ENCODE results near the gene TFEC. TPM values are rescaled to one million over a fixed set of nuclear protein-coding genes. Genes with fewer than 3 reads are reported as not detected.
"Not testable (repeated sequence)": the region's sequence is repeated elsewhere in the genome, so short reads cannot be mapped to it uniquely, and the experiment has no call there.

TFEC gene
- total RNA-seq, 2 donors from 2014 or later = 0.05 to 0.22 TPM

DNA sequence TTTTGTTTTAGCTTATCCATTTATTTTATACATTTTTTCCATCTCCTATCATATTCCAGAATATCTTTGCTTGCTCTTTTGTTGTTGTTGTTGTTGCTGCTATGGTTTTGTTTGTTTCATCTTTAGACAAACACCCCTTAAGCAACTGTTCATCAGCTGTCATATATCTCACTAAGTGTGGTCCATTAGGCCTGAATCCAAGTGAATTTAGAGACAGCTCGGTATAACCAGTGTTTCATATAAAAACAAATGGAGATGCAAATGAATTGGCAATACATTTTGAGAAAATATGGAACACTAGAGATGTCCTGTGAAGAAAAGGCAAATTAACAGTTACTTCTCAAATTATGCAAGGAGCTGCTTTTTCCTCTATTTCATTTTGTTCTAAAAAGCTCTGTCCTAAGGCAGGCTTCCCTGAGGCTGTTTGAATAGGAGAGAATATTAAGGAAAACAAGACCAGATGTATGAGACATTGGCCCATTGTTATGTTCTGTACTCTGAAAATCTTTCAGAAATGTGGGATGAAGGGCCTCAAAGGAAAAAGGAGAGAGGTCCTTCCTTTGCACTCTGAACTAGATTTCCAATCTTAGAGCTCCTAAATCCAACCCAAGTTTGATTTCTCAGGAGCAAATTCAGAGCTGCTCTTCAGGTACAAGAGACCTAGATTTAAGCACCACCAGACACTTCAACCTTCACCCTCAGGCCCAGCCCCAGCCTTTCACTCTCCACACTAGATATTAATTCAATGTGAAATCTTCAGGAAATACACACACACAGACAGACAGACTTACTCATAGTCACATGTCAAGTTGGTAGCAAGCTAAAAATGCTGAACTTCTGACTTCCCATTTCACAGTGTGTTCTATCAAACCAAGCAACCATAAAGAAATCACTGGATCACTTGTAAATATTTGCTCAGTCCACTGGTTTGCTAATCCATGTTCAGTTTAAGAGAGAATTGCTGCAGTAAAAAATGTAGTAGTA lies 5.4 kb downstream of the TFEC start:
- no peaks in the 10 kb centered on the region for H3K4me1 Mint-ChIP-seq
- H3K27ac Mint-ChIP-seq = no peak overlapping the region
- no peak overlapping the region for H3K4me3 Mint-ChIP-seq
- H3K36me3 Mint-ChIP-seq (ENCODE audit: low read depth) = no peaks in the 10 kb centered on the region
- peaks cover 13% of the 10 kb centered on the region for H3K27me3 Mint-ChIP-seq
- no peaks in the 10 kb centered on the region for H3K9me3 Mint-ChIP-seq
- ATAC-seq (replicated peaks) = no peak

DNA sequence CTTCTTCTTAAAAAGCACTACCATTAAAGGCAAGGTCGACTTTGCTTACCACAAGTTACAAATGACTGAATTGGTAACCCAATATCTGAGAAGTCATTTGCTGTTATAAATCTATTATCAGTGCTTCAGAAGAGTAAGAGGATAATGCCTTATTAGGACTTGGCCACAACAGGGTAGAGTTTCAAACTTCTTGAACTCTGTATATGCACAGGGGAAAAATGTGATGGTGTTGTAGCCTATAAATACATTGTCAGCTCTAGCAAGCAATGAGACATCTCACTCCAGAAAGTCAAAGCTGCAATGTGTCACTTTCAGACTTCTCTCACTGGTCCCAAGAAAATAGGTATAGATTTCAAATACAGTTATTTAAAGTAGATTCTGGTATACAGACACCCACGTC lies 9.3 kb downstream of the TFEC start:
- Mint-ChIP-seq H3K9me3 (no peaks in the 10 kb centered on the region), H3K27ac (no peak overlapping the region), H3K36me3 (ENCODE audit: low read depth) (no peaks in the 10 kb centered on the region), H3K4me1 (no peaks in the 10 kb centered on the region), H3K27me3 (no peaks in the 10 kb centered on the region), H3K4me3 (no peak overlapping the region)
- no peak for ATAC-seq (replicated peaks)

DNA sequence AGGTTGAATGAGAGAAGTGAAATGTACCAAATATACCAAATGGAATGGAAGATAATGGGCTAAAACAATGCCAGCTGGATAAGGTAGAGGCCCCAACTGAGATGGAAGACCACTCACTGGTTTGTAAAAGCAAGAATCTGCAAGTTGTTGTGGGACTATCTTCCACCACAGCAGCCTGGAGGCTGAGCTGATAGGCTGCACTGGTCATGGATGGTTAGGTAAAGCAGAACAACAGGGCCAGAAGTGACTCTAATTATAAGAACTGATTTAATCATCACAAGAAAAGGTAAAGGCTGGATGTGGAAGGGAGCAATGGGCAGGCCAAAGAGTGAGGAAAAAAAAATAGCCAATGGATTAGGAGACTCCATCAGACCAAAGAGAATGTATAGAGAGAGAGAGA lies 11.8 kb downstream of the TFEC start:
- Mint-ChIP-seq H3K27me3 (no peaks in the 10 kb centered on the region), H3K27ac (no peak overlapping the region), H3K9me3 (no peaks in the 10 kb centered on the region), H3K4me3 (no peak overlapping the region), H3K36me3 (ENCODE audit: low read depth) (no peaks in the 10 kb centered on the region), H3K4me1 (no peaks in the 10 kb centered on the region)
- no peak for ATAC-seq (replicated peaks)

DNA sequence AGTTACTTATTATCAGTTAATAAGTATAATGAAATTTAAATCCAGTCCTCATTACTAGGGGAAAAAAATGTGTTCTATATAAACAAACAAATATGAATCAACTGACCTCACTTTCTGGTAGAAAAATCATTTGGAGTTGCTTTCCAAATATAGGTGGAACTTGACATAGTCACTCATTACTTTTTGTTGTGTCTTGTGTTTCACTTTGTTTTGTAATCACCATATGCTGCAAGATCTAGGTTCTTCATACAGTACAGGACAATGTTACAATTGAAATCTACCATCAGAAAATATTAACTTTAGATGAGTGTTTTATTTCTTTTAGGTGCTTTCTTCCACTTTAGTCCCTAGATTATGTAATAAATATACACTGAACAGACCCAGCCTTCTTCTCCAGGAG lies 16.9 kb downstream of the TFEC start:
- no peak for ATAC-seq (replicated peaks)
- no peak overlapping the region for H3K4me3 Mint-ChIP-seq
- H3K36me3 Mint-ChIP-seq (ENCODE audit: low read depth) = no peaks in the 10 kb centered on the region
- no peaks in the 10 kb centered on the region for H3K4me1 Mint-ChIP-seq
- H3K27ac Mint-ChIP-seq = no peak overlapping the region
- no peaks in the 10 kb centered on the region for H3K9me3 Mint-ChIP-seq
- H3K27me3 Mint-ChIP-seq = no peaks in the 10 kb centered on the region

DNA sequence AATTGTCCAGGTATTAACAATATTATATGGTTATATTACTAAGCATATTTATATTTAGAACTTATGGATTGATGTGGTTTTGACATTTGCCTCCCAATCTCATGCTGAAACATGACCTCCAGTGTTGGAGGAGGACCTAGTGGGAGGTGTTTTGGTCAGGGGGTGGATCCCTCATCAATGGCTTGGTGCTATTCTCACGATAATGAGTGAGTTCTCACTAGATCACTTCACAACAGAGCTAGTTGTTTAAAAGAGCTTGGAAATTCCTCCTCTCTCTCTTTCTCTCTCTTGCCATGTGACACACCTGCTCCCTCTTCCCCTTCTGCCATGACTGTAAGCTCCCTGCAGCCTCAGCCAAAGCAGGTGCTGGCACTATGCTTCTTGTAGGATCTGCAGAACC lies 19.0 kb downstream of the TFEC start:
- Mint-ChIP-seq H3K4me1 (no peaks in the 10 kb centered on the region), H3K4me3 (no peak overlapping the region), H3K27me3 (no peaks in the 10 kb centered on the region), H3K9me3 (no peaks in the 10 kb centered on the region), H3K36me3 (ENCODE audit: low read depth) (no peaks in the 10 kb centered on the region), H3K27ac (no peak overlapping the region)
- ATAC-seq (replicated peaks) = no peak

DNA sequence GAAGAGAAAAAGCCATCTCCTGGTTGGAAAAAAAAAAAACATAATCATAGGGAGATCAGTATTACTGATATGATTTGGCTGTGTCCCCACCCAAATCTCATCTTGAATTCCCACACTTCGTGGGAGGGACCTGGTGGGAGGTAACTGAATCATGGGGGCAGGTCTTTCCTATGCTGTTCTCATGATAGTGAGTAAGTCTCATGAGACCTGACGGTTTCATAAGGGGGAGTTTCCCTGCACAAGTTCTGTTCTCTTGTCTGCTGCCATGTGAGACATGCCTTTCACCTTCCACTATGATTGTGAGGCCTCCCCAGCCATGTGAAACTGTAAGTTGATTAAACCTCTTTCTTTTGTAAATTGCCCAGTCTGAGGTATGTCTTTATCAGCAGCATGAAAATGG lies 25.8 kb downstream of the TFEC start:
- not testable (repeated sequence) for H3K9me3 Mint-ChIP-seq; H3K36me3 Mint-ChIP-seq (ENCODE audit: low read depth); ATAC-seq (replicated peaks); H3K4me3 Mint-ChIP-seq; H3K27me3 Mint-ChIP-seq; H3K27ac Mint-ChIP-seq; H3K4me1 Mint-ChIP-seq

DNA sequence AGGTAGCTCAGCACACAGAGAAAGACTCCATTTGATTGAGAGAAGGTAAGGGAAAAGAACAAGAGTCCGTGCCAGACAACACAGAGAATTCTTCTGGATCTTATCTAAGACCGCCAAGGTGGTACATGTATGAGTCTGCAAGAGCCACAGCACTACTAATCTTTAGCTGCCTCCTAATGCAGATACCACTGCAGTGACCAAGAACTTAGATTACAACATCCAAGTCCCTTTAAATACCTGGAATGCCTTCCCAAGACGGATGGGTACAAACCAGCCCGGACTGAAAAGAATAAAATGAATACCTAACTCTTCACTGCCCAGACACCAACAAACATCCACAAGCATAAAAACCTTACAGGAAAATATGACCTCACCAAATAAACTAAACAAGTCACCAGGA lies 33.3 kb downstream of the TFEC start:
- no peak for ATAC-seq (replicated peaks)
- Mint-ChIP-seq H3K9me3 (peaks cover 3% of the 10 kb centered on the region), H3K4me3 (no peak overlapping the region), H3K27me3 (no peaks in the 10 kb centered on the region), H3K27ac (no peak overlapping the region), H3K36me3 (ENCODE audit: low read depth) (no peaks in the 10 kb centered on the region), H3K4me1 (no peaks in the 10 kb centered on the region)

DNA sequence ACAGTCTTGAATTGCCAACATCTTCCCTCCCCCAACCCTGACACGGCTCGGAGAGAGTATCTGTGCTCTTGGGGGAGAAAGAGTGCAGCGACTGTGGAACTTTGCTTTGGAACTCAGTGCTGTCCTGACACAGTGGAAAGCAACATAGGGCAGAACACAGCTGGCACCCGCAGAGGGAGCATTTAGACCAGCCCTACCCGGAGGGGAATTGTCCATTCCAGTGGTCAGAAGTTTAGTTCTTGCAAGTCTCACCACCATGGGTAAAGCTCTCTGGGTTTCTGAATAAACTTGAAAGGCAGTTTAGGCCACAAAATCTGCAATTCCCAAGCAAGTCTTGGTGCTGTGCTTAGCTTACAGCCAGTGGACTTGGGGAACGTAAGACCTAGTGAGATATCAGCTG lies 34.9 kb downstream of the TFEC start:
- H3K36me3 Mint-ChIP-seq (ENCODE audit: low read depth) = no peaks in the 10 kb centered on the region
- no peaks in the 10 kb centered on the region for H3K4me1 Mint-ChIP-seq
- H3K4me3 Mint-ChIP-seq = no peak overlapping the region
- no peaks in the 10 kb centered on the region for H3K27me3 Mint-ChIP-seq
- no peak overlapping the region for H3K27ac Mint-ChIP-seq
- peaks cover 4% of the 10 kb centered on the region for H3K9me3 Mint-ChIP-seq
- ATAC-seq (replicated peaks) = no peak

DNA sequence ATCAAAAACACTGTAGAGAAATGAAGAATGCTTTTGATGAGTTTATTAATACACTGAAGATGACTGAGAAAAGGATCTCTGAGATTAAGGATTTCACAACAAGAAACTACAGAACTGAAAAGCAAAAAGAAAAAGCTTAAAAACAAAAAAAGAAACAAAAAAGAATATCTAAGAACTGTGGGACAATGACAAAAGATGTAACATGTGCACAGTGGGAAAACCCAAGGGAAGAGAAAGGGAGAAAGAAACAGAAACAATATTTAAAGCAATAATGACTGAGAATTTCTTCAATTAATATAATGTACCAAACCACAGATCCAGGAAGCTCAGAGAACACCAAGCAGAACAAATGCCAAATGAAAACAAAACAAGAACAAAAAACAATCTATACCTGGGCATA lies 42.2 kb downstream of the TFEC start:
- no peak overlapping the region for H3K27ac Mint-ChIP-seq
- H3K4me3 Mint-ChIP-seq = no peak overlapping the region
- H3K4me1 Mint-ChIP-seq = no peaks in the 10 kb centered on the region
- H3K27me3 Mint-ChIP-seq = peaks cover 6% of the 10 kb centered on the region
- H3K36me3 Mint-ChIP-seq (ENCODE audit: low read depth) = no peaks in the 10 kb centered on the region
- peaks cover 4% of the 10 kb centered on the region for H3K9me3 Mint-ChIP-seq
- ATAC-seq (replicated peaks) = no peak

DNA sequence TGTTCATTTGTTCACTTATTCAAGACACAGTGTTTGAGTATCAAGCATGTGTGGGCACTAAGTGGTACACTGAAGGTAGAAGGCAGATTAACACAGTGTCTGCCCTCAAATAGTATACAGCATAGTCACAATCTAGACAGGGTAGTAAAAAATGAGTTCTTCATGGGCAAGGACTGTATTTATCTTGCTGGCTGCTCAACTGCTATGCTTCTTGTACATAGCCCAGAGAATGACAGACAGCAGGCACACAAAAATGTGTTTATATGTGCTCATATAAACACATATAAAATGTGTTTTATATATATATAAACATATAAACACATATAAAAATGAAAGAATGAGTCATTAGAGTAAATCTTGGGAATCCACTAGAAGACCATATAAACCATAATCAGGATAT lies 43.1 kb downstream of the TFEC start:
- Mint-ChIP-seq H3K4me3 (no peak overlapping the region), H3K4me1 (no peaks in the 10 kb centered on the region), H3K36me3 (ENCODE audit: low read depth) (no peaks in the 10 kb centered on the region), H3K27ac (no peak overlapping the region), H3K9me3 (peaks cover 4% of the 10 kb centered on the region), H3K27me3 (peaks cover 6% of the 10 kb centered on the region)
- ATAC-seq (replicated peaks) = no peak

DNA sequence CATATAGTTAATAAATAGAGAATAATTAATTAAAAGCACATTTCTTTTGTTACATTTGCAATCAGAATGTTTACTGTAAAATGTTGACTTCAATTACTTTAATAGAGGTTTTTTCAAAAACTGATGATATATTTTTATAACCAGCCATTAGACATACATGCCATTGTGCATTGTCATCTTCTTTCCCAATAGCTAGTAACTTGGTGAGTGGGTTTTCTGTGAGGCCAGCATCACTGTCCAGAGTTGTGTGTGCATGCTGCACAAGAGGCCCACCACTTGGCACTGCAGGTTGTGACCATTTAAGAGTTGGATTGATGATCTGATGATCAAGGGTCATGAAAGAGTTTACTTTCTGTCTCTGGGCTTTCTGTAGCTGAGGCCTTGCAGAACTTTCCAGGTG lies 46.5 kb downstream of the TFEC start:
- Mint-ChIP-seq H3K4me1 (no peaks in the 10 kb centered on the region), H3K36me3 (ENCODE audit: low read depth) (no peaks in the 10 kb centered on the region), H3K27me3 (no peaks in the 10 kb centered on the region), H3K4me3 (no peak overlapping the region), H3K9me3 (no peaks in the 10 kb centered on the region), H3K27ac (no peak overlapping the region)
- no peak for ATAC-seq (replicated peaks)

DNA sequence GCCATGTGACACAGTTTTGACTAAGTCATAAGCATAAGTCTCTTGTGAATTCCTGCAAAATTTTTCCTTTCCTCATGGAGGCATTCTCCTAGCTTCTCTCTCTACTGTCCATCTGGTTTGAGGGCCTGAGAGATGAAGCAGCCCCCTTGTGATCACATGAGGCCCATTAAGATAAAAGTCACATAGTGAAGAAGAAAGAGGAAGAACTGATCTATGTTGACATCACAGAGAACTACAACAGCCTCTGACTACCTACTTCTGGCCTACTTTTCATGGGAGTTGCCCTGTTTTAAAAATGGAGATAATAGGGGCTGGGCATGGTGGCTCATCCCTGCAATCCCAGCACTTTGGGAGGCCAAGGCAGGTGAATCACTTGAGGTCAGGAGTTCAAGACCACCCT lies 50.4 kb downstream of the TFEC start:
- H3K36me3 Mint-ChIP-seq (ENCODE audit: low read depth) = no peaks in the 10 kb centered on the region
- no peak for ATAC-seq (replicated peaks)
- H3K4me3 Mint-ChIP-seq = no peak overlapping the region

DNA sequence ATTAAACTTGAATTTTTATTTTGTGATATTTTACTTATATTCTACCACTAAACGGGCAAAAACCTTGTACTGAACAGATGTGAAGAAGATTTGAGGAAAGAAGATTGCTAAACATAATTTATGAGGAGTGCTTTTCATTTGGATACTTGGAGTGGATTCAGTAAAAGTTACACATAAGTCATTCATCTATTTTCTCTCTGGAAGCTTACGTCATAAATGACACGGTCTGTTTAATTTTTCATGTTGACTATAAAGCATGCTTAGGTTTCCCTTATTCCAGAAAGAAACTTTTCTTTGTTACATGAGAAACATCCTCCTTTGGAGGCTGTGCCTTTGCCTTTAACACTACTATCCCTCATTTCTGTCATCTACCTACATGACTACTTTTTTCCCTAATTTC lies 53.9 kb downstream of the TFEC start:
- Mint-ChIP-seq H3K4me1 (no peaks in the 10 kb centered on the region), H3K4me3 (no peak overlapping the region), H3K27ac (no peak overlapping the region), H3K36me3 (ENCODE audit: low read depth) (no peaks in the 10 kb centered on the region), H3K9me3 (no peaks in the 10 kb centered on the region), H3K27me3 (peaks cover 3% of the 10 kb centered on the region)
- ATAC-seq (replicated peaks) = no peak

More for the DNA sequence above, 50.4 kb downstream of the TFEC start:
- Mint-ChIP-seq H3K9me3 (no peaks in the 10 kb centered on the region), H3K27me3 (peaks cover 3% of the 10 kb centered on the region), H3K27ac (no peak overlapping the region), H3K4me1 (no peaks in the 10 kb centered on the region)

DNA sequence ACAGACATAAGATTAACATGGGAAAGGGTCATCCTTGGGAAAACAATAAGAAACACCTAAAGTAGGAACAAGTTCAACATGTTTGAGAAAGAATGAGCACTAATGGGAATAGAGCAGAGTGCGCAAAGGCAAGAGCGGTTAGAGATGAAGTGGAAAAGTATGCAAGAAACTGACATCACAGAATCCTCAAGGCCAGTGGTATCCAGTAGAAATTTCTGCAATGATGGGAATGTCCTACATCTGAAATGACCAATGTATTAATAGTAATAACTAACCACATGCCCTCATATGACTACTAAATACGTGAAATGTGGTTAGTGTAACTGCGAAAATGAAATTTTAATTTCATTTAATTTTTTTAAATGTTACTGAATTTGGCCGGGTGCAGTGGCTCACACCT lies 54.8 kb downstream of the TFEC start:
- no peak overlapping the region for H3K27ac Mint-ChIP-seq
- no peaks in the 10 kb centered on the region for H3K9me3 Mint-ChIP-seq
- peaks cover 3% of the 10 kb centered on the region for H3K27me3 Mint-ChIP-seq
- no peak overlapping the region for H3K4me3 Mint-ChIP-seq
- H3K4me1 Mint-ChIP-seq = no peaks in the 10 kb centered on the region
- no peaks in the 10 kb centered on the region for H3K36me3 Mint-ChIP-seq (ENCODE audit: low read depth)
- no peak for ATAC-seq (replicated peaks)

DNA sequence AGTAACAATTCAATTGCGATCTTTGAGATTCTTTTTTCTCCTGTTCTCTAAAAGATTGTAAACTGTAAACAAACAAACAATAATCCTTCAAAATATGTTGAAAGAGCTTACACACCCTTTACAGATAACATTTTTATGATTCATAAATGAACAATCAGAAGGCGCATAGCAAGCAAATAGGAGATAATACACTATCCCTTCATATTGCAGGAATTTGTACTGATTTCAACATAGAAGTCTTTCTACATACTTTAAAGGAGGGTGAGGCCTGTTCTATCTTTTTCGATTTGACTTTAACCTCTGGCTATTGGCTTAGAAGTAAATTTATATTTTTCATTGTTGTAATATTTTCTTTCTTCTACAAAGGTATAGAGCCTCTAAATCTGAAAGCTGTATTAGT lies 57.2 kb downstream of the TFEC start:
- Mint-ChIP-seq H3K27ac (no peak overlapping the region), H3K9me3 (no peaks in the 10 kb centered on the region), H3K4me3 (no peak overlapping the region), H3K36me3 (ENCODE audit: low read depth) (no peaks in the 10 kb centered on the region), H3K27me3 (peaks cover 3% of the 10 kb centered on the region), H3K4me1 (no peaks in the 10 kb centered on the region)
- no peak for ATAC-seq (replicated peaks)
